CD4-positive, alpha-beta T cell treated with Interleukin-15 for 1 hour (primary cell): ENCODE data around the gene TFF3.

Experiments
- DNase-seq: peaks from one replicate; pipeline ENCODE4 v3.0.0-alpha.2; 2020

The TFF3 gene

GRCh38 chr21:42287193-42288083, 27.8 kb downstream of the TFF3 start:
- DNase-seq = no peak

DNA sequence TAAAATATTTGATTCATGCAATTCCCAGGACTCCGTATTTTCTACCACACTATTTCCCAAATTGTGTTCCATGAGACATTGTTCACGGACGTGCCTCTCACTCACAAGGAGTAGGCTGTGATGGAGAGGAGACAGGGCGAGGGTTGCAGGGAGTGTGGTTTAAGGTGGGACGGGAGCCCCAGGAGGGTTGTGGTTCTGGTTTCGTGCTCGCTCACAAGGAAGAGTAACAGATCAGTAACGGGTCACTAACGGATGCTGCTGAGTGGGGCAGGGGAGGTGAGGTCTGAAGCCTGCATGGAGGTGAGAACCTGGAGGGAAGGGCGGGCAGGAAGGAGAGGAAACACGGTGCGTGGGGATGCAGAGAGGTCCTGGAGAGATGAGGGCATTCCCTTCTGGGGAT, 28.8 kb downstream of the TFF3 start:
- no peak for DNase-seq

DNA sequence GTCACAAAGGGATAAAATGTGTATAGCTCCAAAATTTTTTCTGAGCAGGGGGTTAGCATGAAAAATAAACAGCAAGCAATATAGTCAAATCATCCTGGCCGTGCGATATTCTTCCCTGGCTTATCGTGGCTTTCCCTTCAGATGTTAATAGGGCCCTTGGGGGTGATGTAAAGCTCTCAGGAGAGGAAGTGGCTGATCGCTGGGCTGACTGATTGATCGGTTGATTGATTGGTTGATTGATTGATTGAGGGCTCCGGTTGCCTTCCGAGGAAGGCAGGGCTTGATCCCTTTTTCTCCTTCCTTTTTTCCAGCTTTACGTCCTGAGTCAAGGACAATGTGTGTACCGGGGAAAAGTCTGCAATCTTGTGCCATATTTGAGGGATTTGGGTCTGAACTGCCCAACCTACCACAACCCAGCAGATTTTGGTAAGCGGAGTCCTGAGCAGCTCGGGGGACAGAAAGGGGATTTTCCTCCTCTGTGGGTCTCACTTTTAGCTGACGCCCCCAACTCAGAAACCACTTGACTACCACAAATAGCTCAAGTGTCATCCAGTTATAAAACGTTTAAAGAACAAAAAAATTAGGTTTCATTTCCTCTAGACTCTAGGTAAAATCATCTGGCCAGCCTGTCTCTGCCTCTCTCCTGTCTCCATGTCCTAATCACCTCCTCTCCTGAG, 29.5 kb downstream of the TFF3 start:
- DNase-seq = no peak

DNA sequence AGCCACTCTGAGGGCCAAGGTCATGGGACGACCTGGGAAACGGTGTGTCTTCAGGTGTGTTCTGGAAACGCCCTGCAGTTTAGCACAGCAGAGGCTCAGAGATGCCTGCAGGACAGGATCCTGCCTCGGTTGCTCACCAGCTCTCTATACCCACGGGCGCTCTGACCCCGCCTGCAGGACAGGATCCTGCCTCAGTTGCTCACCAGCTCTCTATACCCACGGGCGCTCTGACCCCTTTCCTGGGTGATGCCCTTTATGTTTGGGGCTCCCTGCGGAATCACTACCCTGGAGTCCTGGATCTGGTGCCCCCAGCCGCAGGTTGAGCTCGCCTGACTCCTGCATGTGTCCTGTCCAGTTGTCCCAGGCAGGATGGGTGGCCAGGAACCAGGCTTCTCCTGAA, 32.5 kb downstream of the TFF3 start:
- DNase-seq = no peak

- DNase-seq = no peak
Observed at GRCh38 chr21:42282021-42282420, 33.2 kb downstream of the TFF3 start.

DNA sequence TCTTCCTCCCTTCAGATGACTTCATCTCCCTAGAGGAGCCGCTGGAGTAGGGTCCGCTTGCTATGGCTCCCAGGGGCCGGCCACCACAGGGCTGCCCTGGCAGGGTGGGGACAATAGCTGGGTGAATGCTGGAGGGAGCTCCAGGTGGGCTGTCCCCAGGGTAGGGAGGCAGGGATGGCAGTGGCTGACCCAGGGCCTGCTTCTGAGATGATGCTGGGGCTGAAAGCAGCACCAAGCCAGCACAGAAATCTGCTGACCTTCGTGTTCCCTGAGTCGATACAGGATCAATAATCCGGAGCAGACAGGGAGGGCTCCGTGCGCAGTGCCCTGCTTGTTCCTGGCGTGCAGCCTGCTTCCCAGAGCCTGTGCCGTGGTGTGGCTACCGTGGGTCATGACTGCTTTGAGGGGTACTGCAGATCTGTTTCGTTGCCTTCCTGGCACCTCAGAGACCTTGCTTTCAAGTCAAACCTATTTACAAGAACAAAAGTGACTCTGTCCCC, 34.0 kb downstream of the TFF3 start:
- no peak for DNase-seq

DNA sequence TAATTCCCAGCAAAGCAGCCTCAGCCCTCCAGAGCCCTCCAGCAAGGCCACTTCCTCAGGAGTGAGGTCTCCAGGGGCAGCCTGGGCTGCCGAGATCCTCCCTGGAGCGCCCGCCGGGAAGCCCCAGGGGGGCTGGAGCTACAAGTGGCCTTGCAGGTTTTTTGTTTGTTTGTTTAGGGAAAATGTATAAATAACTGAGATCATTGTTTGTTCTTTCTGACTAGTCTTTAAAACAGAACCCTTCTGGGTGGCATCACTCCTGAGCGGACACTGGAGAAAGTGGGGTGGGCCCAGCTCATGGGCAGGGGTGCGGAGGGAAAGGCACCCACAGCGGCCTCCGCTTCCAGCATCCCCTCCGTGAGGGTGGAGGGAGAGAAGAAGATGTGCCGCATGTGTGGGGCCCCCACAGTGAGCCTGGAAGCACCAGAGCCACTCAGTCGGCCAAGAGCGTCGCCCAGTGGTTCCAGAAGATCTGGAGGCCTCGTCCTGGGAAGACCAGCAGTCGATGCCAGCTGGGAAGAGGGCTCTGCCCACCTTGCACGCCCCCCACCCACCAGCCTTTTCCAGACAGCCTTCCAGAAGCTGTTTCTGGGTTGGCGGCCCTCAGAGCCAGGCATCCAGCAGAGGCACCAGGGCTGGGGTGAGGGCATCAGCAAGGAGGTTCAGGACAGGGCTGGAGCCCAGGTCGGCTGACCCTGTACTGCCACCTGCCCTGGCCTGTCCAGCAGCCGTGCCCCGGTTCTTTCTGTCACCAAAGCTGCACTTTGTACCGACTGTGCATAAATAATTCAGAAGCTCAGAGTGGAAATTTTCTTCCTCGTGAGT, 34.6 kb downstream of the TFF3 start:
- no peak for DNase-seq

- no peak for DNase-seq
Observed at GRCh38 chr21:42279888-42280287, 35.3 kb downstream of the TFF3 start.

GRCh38 chr21:42279341-42279871, 35.8 kb downstream of the TFF3 start:
- DNase-seq = no peak

GRCh38 chr21:42278451-42279149, 36.6 kb downstream of the TFF3 start:
- DNase-seq = no peak

DNA sequence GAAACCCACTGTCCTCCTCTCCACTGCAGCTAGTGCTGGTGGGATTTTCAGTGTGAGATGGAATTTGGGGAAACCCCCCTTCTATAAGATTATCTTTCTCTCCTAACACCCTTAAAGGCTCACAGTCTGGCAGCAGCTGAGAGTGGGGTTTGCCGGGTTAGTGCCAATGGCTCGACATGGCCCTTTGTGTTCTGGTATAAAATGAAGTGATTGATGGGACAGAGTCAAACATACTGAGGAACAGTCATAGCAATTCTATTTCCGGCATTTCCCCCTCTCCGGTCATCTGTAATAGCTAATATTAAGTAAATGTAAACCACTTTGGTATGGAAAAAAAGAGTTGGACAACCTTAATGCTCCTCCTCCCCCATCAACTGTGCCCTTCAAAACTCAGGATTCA, 37.6 kb downstream of the TFF3 start:
- DNase-seq = no peak

- no peak for DNase-seq
Observed at GRCh38 chr21:42276526-42277154, 38.6 kb downstream of the TFF3 start.

- no peak for DNase-seq
Observed at GRCh38 chr21:42276076-42276475, 39.1 kb downstream of the TFF3 start.

DNA sequence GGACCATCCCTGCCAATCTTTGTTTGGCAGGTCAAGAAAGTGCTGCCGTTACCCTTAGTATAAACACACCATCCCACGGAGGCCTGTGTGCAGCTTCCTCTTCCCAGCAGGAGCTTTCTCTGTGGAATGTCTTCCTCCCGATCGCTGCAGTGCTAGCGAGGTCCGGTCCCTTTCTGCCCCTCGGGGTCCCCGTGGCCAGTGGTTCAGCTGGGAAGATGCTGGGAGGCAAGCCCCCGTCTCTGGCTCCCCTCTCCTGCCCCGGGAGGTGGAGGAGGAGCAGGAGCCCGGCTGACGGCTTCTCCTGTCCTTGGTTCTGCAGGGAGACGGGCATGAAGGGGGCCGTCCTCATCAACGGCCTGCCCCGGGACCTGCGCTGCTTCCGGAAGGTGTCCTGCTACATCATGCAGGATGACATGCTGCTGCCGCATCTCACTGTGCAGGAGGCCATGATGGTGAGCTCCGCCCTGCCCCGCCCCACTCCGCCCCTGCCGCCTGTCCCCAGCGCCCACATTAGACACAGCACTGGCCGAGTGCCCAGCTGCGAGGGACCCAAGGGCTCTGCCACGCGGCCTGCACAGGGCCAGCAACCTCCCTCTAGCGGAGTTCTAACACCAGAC, 42.1 kb downstream of the TFF3 start:
- DNase-seq = no peak

- no peak for DNase-seq
Observed at GRCh38 chr21:42272109-42272962, 42.9 kb downstream of the TFF3 start.

DNA sequence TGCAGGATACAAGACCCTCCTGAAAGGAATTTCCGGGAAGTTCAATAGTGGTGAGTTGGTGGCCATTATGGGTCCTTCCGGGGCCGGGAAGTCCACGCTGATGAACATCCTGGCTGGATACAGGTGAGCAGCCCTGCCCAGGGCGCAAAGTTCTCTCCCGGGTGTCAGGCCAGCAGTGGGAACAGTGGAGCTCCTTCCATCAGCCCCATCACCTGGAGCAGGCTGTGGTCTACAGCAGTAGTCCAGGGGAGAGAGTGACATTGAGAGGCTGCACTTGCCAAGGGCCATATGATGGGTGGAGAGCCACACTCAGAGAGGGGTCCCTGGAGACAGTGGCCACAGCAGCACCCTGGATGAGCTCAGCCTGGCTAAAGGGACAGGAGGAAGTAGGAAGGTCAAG, 44.1 kb downstream of the TFF3 start:
- DNase-seq = no peak

- DNase-seq = no peak
Observed at GRCh38 chr21:42269386-42269785, 45.8 kb downstream of the TFF3 start.

DNA sequence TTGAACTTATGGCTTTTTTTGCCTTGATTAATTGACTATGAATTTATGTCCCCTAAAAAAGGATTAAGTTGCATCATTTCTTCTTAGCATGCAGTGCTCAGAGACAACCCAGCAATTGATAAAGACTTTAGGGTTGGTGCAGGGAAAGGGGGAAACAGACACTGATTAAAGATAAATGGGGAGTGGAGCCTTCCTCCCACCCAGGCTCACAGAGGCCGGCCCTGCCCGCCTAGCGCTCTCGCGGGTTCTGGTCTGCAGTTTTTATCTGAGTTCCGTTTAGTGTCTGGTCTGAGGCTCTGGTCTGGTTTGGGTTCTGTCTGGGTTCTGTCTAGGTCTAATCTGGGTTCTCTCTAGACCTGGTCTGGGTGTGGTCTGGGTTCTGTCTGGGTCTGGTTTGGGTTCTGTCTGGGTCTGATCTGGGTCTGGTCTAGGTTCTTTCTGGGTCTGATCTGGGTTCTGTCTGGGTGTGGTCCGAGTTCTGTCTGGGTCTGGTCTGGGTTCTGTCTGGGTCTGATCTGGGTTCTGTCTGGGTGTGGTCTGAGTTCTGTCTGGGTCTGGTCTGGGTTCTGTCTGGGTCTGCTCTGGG, 48.1 kb downstream of the TFF3 start:
- no peak for DNase-seq

GRCh38 chr21:42265231-42265812, 49.9 kb downstream of the TFF3 start:
- no peak for DNase-seq
